HuH-7 (cell line): Measurements from ENCODE around the gene SULT1E1.
A peak's percentile ranks its signal among the peaks of the same experiment; 100 is the strongest.

ENCODE experiments used
- DNase-seq: peaks from one replicate; pipeline ENCODE4 v3.0.0; 2011; ENCODE audit warnings: low spot score

Gene SULT1E1, protein sequence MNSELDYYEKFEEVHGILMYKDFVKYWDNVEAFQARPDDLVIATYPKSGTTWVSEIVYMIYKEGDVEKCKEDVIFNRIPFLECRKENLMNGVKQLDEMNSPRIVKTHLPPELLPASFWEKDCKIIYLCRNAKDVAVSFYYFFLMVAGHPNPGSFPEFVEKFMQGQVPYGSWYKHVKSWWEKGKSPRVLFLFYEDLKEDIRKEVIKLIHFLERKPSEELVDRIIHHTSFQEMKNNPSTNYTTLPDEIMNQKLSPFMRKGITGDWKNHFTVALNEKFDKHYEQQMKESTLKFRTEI

DNA sequence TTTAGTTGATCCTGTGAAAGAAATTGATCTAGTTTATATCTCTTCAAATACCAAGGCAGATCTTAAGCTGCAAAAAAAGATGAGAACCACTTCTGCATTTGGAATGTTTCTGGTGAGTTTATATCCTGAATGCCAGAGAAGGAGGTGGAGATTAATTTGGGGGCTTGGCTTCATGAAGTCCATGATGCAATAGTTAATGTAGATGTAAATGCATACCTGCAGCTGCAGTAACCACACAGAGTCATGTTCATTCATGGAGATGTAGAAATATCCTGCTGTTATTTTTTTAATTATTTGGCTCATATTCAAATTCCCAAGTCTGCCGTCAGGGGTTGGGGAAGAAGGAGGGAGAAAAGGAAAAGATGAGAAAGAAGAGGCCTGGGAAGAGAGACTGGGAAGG is at the start of gene SULT1E1:
SULT1E1 (minus strand) TSS at position 94 of the 400 bp plus-strand sequence. CDS start 2,501 bp downstream, outside the sequence.
- DNase-seq = no peak

DNA sequence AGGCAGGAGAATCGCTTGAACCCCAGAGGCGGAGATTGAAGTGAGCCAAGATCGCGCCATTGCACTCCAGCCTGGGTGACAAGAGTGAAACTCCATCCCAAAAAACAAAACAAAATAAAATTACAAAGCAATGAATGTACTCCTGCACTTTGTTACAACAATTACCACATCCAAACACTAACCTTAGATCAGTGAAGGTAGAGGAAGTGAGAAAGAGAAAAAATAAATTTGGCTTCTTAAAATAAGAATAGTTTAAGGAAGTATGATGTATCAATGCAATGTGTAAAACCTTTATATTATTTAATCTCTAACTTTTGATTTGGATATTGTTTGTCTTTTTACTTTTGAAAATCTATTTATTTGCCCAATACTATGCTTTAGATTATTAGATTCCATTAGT is 49.2 kb upstream of the SULT1E1 start:
- DNase-seq = no peak

GRCh38 chr4:69907151-69907550 is 47.2 kb upstream of the SULT1E1 start:
- no peak for DNase-seq

DNA sequence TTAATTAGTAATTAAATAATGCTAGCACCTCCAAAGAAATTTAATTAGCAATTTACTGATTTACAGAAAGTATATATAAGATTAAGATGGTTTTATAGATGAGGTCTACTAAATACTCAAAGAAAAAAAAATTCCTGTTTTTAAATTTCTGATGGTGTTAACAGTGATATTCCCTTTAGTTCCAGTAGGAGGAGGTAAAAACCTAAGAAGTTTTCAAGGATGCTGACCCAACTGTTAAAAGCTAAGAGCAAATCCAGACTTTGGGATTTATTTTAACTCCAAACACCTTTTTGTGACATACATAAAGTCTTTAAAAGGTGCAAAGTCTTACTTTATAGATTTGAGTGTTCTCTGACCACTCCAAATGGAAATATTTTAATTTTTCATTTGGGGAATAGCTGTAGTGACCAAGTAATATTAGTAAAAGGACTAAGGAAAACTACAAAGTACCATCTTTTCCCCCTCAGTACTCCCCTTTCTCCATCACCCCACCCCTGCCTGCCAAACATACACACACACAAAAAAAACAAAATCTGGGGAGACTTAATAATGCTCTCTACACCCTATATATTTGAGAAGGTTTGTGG is 36.7 kb upstream of the SULT1E1 start:
- no peak for DNase-seq

DNA sequence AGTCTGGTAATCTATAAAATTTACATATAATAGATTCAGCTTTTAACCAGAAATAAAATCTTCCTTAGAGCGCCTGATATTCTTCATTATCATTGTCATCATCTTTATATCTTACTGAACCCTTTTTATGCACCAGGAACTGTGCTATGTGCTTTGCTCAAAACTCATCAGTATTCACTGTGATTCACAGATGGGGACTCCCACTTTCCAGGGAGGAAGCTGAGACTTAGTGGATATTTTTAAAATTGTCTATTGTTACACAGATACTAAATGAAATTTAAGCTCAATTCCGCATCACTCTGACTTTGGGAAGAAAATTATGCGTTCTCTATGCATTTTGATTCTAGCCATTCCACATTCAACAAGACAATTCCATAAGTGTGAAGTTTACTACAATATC is 34.8 kb upstream of the SULT1E1 start:
- no peak for DNase-seq

DNA sequence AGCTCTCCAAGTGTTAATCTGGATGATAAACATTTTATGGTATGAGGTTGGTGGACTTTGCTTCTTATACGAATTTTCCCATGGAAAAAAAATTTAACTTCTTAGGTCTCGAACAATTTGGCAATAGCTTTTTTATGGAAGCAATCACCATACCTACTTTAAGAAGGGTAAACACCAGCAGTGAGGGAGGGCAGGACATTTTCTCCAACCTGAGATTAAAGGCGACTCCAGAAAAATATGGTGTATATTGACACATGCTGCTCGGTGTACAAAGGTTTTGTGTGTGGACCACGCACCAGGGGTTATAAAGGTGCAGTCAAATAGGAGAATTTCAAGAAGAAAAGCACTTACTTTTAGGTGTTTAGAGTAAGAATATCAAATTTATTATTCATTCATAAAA is 34.2 kb upstream of the SULT1E1 start:
- DNase-seq = peak; percentile 1

DNA sequence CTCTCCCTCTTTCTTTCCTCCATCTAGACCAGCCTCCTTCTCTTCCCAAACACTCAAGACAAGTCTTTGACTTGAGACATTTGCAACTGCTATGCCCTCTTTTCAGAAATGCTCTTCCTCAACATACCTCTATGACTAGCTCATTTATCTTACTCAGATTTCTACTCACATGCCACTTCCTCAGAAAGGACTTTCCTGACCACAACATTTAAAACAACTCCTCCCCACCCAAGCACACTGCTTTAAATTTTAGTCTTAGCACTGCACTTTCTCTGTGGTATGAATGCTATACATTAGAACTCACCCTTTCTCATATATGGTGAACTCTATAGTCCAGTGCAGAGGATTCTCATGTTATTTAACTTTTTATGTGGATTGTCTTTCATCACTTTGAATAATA is 28.4 kb upstream of the SULT1E1 start:
- no peak for DNase-seq

GRCh38 chr4:69882150-69882549 is 22.2 kb upstream of the SULT1E1 start:
- no peak for DNase-seq

GRCh38 chr4:69881173-69881773 is 21.3 kb upstream of the SULT1E1 start:
- no peak for DNase-seq

- no peak for DNase-seq
These were observed 18.3 kb upstream of the SULT1E1 start for GRCh38 chr4:69878250-69878649.

DNA sequence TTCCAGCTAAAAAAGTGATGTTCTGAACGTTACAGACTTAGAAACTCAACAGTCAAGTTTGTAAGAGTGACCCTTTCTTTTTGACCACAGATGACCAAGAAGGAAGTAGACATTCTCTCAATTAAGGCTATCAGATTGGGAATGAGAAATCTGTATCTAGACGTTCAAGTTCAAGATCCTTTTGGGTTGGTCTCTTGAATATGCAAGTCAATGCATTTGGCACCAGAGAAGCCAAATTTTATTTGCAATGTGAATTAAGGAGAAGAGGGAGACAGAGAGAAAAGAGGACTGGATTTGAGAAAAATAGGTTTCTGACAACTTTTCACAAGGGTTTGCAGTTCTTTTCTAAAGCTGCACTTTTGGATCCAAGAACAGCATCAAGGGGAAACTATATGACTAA is 17.5 kb upstream of the SULT1E1 start:
- no peak for DNase-seq

GRCh38 chr4:69876071-69876470 is 16.1 kb upstream of the SULT1E1 start:
- no peak for DNase-seq

DNA sequence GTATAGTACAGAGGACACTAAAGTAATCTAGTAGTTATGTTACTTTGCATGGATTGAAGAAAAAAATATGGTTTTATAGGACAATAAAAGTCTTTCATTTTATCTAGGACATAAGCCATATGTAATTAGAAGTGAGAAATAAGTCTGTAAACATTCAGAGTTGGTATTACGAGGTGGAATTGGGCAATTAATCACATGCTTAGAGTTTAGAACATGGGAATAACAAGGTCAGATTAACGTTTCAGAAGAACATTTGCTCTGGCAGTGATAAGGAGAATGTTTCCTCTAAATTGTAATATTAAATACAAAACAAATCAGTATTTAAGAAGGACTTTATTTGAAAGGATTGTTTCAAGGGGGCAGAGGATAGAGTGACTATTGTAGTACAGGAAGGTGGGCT is 15.6 kb upstream of the SULT1E1 start:
- DNase-seq = no peak

GRCh38 chr4:69874507-69874906 is 14.6 kb upstream of the SULT1E1 start:
- no peak for DNase-seq

GRCh38 chr4:69861756-69862155 is 1.8 kb upstream of the SULT1E1 start:
- DNase-seq = no peak

- DNase-seq = no peak
These were observed 765 bp upstream of the SULT1E1 start for GRCh38 chr4:69860521-69861298.

DNA sequence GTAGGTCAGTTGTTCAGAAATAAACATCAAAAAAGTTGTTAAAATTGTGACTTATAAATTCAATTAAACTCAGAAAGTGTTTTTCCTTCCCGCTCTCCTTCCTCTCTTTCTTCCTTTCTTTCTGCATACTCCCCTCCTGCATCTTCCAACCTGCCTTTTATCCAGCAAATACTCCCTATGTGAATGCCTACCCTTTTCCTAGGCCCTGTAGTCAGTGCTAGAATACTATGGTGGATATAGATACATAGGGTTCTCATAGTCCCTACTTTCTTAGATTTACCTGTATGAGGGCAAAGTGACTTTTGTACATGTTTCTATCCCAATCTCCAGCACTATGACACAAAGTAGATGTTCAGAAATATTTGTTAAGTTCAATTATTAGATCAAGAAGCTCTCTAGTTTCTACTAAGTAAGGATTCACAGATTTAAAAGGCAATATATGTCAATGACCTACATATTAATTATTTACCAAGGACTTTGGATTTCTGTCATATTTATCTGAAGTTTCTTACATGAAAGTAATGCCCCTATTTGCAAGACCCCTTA is 732 bp downstream of the SULT1E1 start:
- no peak for DNase-seq

- DNase-seq = no peak
These were observed 1.3 kb downstream of the SULT1E1 start for GRCh38 chr4:69858690-69859089.

GRCh38 chr4:69855822-69856221 is 4.1 kb downstream of the SULT1E1 start:
- no peak for DNase-seq

DNA sequence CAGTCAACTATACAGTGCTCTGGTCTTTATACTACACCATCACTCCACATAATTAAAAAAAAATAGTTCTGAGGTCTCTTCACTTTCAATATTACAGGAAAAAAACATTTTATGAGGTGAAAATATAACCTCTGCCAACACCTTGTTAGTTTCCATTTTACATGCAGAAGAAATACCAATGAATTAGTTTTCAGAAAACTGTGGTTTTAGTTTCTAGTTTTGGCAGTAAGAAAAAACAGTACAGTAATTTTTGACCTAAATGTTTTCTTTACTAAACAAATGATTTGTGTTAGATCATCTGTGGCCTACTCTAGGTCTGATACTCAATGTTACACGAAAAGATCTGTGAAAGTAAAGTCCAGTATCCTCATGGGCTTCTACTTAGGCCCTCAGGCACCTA is 10.0 kb downstream of the SULT1E1 start:
- no peak for DNase-seq

DNA sequence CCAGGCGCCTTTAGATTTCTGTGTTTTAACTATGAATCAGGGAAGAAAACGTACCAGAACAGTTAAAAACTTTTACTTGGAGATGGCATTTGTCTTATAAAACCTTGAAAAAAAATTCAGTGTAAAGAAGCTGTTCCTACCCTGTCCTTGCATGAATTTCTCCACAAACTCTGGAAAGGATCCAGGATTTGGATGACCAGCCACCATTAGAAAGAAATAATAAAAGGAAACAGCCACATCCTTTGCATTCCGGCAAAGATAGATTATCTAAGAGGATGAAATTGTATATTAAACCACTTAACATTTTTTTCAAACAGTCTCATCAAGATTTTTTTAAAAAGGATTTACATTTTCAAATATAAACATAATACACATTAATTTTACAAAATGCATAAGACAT is 10.6 kb downstream of the SULT1E1 start:
- no peak for DNase-seq

- DNase-seq = no peak
These were observed 11.9 kb downstream of the SULT1E1 start for GRCh38 chr4:69848028-69848427.

GRCh38 chr4:69843932-69844331 is 16.0 kb downstream of the SULT1E1 start:
- no peak for DNase-seq
